Measurements from ENCODE around the gene ABLIM2.

- TF ChIP-seq, protein P1, sequence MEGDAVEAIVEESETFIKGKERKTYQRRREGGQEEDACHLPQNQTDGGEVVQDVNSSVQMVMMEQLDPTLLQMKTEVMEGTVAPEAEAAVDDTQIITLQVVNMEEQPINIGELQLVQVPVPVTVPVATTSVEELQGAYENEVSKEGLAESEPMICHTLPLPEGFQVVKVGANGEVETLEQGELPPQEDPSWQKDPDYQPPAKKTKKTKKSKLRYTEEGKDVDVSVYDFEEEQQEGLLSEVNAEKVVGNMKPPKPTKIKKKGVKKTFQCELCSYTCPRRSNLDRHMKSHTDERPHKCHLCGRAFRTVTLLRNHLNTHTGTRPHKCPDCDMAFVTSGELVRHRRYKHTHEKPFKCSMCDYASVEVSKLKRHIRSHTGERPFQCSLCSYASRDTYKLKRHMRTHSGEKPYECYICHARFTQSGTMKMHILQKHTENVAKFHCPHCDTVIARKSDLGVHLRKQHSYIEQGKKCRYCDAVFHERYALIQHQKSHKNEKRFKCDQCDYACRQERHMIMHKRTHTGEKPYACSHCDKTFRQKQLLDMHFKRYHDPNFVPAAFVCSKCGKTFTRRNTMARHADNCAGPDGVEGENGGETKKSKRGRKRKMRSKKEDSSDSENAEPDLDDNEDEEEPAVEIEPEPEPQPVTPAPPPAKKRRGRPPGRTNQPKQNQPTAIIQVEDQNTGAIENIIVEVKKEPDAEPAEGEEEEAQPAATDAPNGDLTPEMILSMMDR (IDR thresholded peaks at IDR 0.05): no peak
- TF ChIP-seq POLR2A (IDR thresholded peaks at IDR 0.05) (no peak), POLR2AphosphoS5 (IDR thresholded peaks at IDR 0.05) (no peak)
These were observed 195.8 kb downstream of the ABLIM2 start for GRCh38 chr4:7962609-7963508.
